HL-60 (cell line): ENCODE data around the gene MED15.

Experiments
- DNase-seq, 2 experiments: peaks; one replicate each; pipeline ENCODE4 v3.0.0-alpha.2; 2010 to 2020; ENCODE audit warnings: low read depth in 1 of 2, low spot score in 1 of 2
- H3K27ac ChIP-seq: fragments of 250-450 bp; sonication (Bioruptor Pico); replicated peaks from 2 replicates; pipeline ENCODE4 v1.5.1; 2020; ENCODE audit warnings: mild to moderate bottlenecking, moderate library complexity
- H3K27me3 ChIP-seq: fragments of 250-450 bp; sonication (Bioruptor Pico); 2 replicates; pipeline ENCODE4 v1.5.1; 2021; ENCODE audit warnings: mild to moderate bottlenecking, moderate library complexity; ENCODE audit not compliant: insufficient read depth, poor library complexity, severe bottlenecking
- H3K4me3 ChIP-seq: replicated peaks from 2 replicates; pipeline ENCODE4 v1.5.1; 2011; ENCODE audit warnings: mild to moderate bottlenecking, control low read depth, low read length; ENCODE audit not compliant: insufficient read depth
- CTCF ChIP-seq: IDR thresholded peaks from one replicate; pipeline ENCODE4 v1.5.1; 2011; ENCODE audit warnings: low read length, control low read depth, inconsistent platforms; ENCODE audit not compliant: insufficient read depth
- GABPA ChIP-seq: IDR thresholded peaks from 2 replicates; pipeline ENCODE4 v1.6.1; 2012; ENCODE audit warnings: low read depth
- POLR2AphosphoS5 ChIP-seq: IDR thresholded peaks from 2 replicates; pipeline ENCODE4 v1.6.1; 2012; ENCODE audit warnings: low read depth
- REST ChIP-seq: IDR thresholded peaks from 2 replicates; pipeline ENCODE4 v1.6.1; 2012; ENCODE audit warnings: low read depth; ENCODE audit not compliant: insufficient replicate concordance
- SPI1 ChIP-seq: IDR thresholded peaks from 2 replicates; pipeline ENCODE4 v1.6.1; 2012; ENCODE audit warnings: low read depth, mild to moderate bottlenecking, borderline replicate concordance

MED15 gene

GRCh38 chr22:20632082-20632481, 124.7 kb downstream of the MED15 start:
- Histone ChIP-seq H3K4me3 (no peak overlapping the region), H3K27ac (no peak overlapping the region), H3K27me3 (no peaks in the 10 kb centered on the region)
- TF ChIP-seq POLR2AphosphoS5 (no peak), SPI1 (no peak), CTCF (no peak), REST (no peak), GABPA (no peak)
- no peak for DNase-seq

- TF ChIP-seq REST (no peak), GABPA (no peak), CTCF (no peak), SPI1 (no peak), POLR2AphosphoS5 (no peak)
- H3K27me3 ChIP-seq = no peaks in the 10 kb centered on the region
- H3K27ac ChIP-seq = no peak overlapping the region
Measured at GRCh38 chr22:20632518-20632917, 125.1 kb downstream of the MED15 start.

GRCh38 chr22:20634560-20635226, 127.3 kb downstream of the MED15 start:
- Histone ChIP-seq H3K27me3 (no peaks in the 10 kb centered on the region), H3K4me3 (no peak overlapping the region)
- TF ChIP-seq POLR2AphosphoS5 (no peak), CTCF (no peak), SPI1 (no peak), REST (no peak), GABPA (no peak)

More at GRCh38 chr22:20632518-20632917, 125.1 kb downstream of the MED15 start:
- no peak for DNase-seq
- H3K4me3 ChIP-seq = no peak overlapping the region

More at GRCh38 chr22:20634560-20635226, 127.3 kb downstream of the MED15 start:
- DNase-seq = no peak
- H3K27ac ChIP-seq = no peak overlapping the region
